Transverse colon (tissue), 4 donors: ENCODE data around the gene SPRTN. TPM values are rescaled to one million over a fixed set of nuclear protein-coding genes. Genes with fewer than 3 reads are reported as not detected.

Experiments
- DNase-seq: peaks from one replicate; pipeline ENCODE4 v3.0.0-alpha.2; 2019
- H3K27ac ChIP-seq, 4 donors: fragments of 200-600 bp; sonication (generic); 2 replicates each; pipeline ENCODE4 v1.5.1; 2016 to 2018; ENCODE audit warnings: inconsistent platforms in 4 of 4
- H3K27me3 ChIP-seq: fragments of 200-600 bp; sonication (generic); 2 replicates; pipeline ENCODE4 v1.5.1; 2017; ENCODE audit warnings: inconsistent platforms
- H3K36me3 ChIP-seq, 4 donors: fragments of 200-600 bp; sonication (generic); 2 replicates each; pipeline ENCODE4 v1.5.1; 2017 to 2019; ENCODE audit warnings: inconsistent platforms in 4 of 4
- H3K4me1 ChIP-seq, 4 donors: fragments of 200-600 bp; sonication (generic); 2 replicates each; pipeline ENCODE4 v1.5.1; 2017 to 2020; ENCODE audit warnings: inconsistent platforms in 4 of 4
- H3K4me3 ChIP-seq, 4 donors: fragments of 200-600 bp; sonication (generic); 1 replicate in 1 of 4; 2 replicates in 3 of 4; pipeline versions ENCODE4 v1.5.1 to v1.6.1; 2017 to 2019; ENCODE audit warnings: inconsistent platforms in 4 of 4
- H3K9me3 ChIP-seq, 2 donors: fragments of 200-600 bp; sonication (generic); 2 replicates each; pipeline ENCODE4 v1.5.1; 2017 to 2019; ENCODE audit warnings: inconsistent platforms in 2 of 2
- EP300 ChIP-seq: sonication (generic); formaldehyde crosslinking; IDR thresholded peaks from one replicate; pipeline ENCODE4 v1.6.1; 2017; ENCODE audit warnings: antibody characterized with exemption, low read depth
- POLR2A ChIP-seq: fragments of 450-650 bp; IDR thresholded peaks from one replicate; pipeline ENCODE4 v1.6.1; 2016; ENCODE audit warnings: antibody characterized with exemption, mild to moderate bottlenecking, moderate library complexity
- POLR2AphosphoS5 ChIP-seq, 3 donors: sonication (generic); formaldehyde crosslinking; IDR thresholded peaks; one replicate each; pipeline ENCODE4 v1.6.1; 2016; ENCODE audit warnings: antibody characterized with exemption in 3 of 3
- WGBS, 2 donors: methylation state at CpG; one replicate each; pipeline ENCODE4 v1.1.5; 2018; ENCODE audit warnings: low coverage in 1 of 2; 5-methylcytosine and 5-hydroxymethylcytosine counted together
- in situ Hi-C, 4 donors: fragments of 200-750 bp; cut with MboI; loops; one replicate each; pipeline versions ENCODE4 v1.15.0 to v1.15.1; 2017; ENCODE audit warnings: low sequenced_read_pairs in 3 of 4, low pct_ligation_motif_present in 1 of 4, low pct_unique_long_range_greater_than_20kb in 1 of 4
- intact Hi-C: fragments of 100-400 bp; cut with DNase I; formaldehyde crosslinking; loops from one replicate; pipeline ENCODE4 v1.15.1; 2023; ENCODE audit warnings: low total_unique reads
- total RNA-seq, 4 donors: library from RNA; depleted of rRNA; stranded (reverse); fragments of >200 nt; gene quantifications; one replicate each; pipeline ENCODE4 v1.1.0, GENCODE V29; 2016
- TF ChIP-seq, protein P1 (sequence below), 5 experiments: fragments of 200-600 bp in 3 of 5; fragments of 450-650 bp in 2 of 5; sonication (generic) in 3 of 5; IDR thresholded peaks; 1 replicate in 2 of 5; 2 replicates in 3 of 5; pipeline ENCODE4 v1.5.1; 2016 to 2017; ENCODE audit warnings: antibody characterized with exemption in 5 of 5, inconsistent platforms in 3 of 5, mild to moderate bottlenecking in 2 of 5, moderate library complexity in 1 of 5

SPRTN gene
- total RNA-seq, 4 donors from 2014 or later: 8.0 to 21.6 (median 15.3) TPM

DNA sequence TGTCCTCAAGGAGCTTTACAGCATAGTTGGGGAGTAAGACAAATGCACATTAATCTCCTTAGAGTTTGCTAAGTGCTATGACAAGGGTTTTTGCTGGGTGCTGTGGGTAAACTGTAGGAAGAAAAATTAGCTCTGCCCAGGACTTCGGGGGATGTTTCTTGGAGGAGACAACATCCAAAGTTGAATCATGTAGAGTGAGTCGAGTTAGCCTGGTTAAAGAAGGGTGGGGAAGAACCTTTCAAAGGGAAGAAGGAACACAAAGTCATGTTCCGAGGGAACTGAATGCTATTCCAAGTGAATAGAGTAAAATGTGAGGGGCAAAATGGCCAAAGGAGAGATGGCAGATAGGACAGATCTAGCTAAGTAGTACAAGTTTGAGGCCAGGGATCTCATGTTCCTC lies 17.1 kb downstream of the SPRTN start:
- H3K27ac ChIP-seq: no peak overlapping the region
- 78% methylated on average over 3 of the region's 3 CpGs for WGBS, 2 donors
- in situ Hi-C loops (loop anchor here in 1 of 4 donors (10.0 kb wide), 1 partner anchor 250 kb away; no protein-coding TSS in a partner anchor), intact Hi-C loops (loop anchor here (5.0 kb wide), 2 partner anchors 237 to 252 kb away; no protein-coding TSS in a partner anchor)
- DNase-seq: no peak
- no peaks in the 10 kb centered on the region for H3K9me3 ChIP-seq
- no peaks in the 10 kb centered on the region for H3K27me3 ChIP-seq
- peaks cover 0 to 27% (median 6%) of the 10 kb centered on the region in 4 donors for H3K36me3 ChIP-seq
- no peak overlapping the region for H3K4me3 ChIP-seq
- TF ChIP-seq POLR2AphosphoS5 (IDR thresholded peaks at IDR 0.05) (no peak), POLR2A (no peak), EP300 (no peak)
- peaks cover 0 to 6% (median 4%) of the 10 kb centered on the region in 4 donors for H3K4me1 ChIP-seq

DNA sequence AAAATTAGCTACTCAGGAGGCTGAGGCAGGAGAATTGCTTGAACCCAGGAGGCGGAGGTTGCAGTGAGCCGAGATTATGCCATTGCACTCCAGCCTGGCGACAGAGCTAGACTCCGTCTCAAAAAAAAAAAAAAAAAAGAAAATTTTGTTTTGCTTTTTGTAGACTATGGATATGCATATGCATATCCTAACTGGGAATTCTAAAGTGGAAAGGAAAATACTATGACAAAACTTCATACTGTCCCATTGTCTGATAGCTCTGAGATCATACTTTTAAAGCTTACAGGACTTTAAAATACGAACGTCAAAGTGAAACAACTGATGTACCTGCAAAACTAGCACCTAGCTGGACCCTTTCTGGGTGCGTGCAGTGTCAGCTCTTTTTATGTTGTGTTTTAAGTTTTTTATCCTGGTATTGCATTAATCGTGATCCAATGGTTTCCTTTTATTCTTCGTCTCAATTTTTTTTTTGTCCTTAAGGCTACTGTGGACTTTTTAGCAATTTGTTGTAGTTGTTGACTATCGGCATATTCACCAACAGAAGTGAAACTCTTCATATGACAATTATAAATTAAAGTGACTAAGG lies 19.2 kb downstream of the SPRTN start:
- no peak overlapping the region for H3K27ac ChIP-seq
- H3K4me1 ChIP-seq: peaks cover 0 to 6% (median 4%) of the 10 kb centered on the region in 4 donors
- DNase-seq: no peak
- WGBS, 2 donors: 80 to 83% methylated on average over 8 to 10 of the region's 10 CpGs
- TF ChIP-seq, protein P1, sequence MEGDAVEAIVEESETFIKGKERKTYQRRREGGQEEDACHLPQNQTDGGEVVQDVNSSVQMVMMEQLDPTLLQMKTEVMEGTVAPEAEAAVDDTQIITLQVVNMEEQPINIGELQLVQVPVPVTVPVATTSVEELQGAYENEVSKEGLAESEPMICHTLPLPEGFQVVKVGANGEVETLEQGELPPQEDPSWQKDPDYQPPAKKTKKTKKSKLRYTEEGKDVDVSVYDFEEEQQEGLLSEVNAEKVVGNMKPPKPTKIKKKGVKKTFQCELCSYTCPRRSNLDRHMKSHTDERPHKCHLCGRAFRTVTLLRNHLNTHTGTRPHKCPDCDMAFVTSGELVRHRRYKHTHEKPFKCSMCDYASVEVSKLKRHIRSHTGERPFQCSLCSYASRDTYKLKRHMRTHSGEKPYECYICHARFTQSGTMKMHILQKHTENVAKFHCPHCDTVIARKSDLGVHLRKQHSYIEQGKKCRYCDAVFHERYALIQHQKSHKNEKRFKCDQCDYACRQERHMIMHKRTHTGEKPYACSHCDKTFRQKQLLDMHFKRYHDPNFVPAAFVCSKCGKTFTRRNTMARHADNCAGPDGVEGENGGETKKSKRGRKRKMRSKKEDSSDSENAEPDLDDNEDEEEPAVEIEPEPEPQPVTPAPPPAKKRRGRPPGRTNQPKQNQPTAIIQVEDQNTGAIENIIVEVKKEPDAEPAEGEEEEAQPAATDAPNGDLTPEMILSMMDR (IDR thresholded peaks at IDR 0.05): no peak
- no peak for TF ChIP-seq POLR2A
- no peak for TF ChIP-seq POLR2AphosphoS5 (IDR thresholded peaks at IDR 0.05)
- no peak for TF ChIP-seq EP300
- no peak overlapping the region for H3K4me3 ChIP-seq
- in situ Hi-C loops (loop anchor here in 1 of 4 donors (10.0 kb wide), 1 partner anchor 248 kb away; no protein-coding TSS in a partner anchor), intact Hi-C loops (loop anchor here (5.0 kb wide), 2 partner anchors 235 to 250 kb away; no protein-coding TSS in a partner anchor)
- peaks cover 0 to 9% (median 3%) of the 10 kb centered on the region in 4 donors for H3K36me3 ChIP-seq
- H3K9me3 ChIP-seq: no peaks in the 10 kb centered on the region
- no peaks in the 10 kb centered on the region for H3K27me3 ChIP-seq

DNA sequence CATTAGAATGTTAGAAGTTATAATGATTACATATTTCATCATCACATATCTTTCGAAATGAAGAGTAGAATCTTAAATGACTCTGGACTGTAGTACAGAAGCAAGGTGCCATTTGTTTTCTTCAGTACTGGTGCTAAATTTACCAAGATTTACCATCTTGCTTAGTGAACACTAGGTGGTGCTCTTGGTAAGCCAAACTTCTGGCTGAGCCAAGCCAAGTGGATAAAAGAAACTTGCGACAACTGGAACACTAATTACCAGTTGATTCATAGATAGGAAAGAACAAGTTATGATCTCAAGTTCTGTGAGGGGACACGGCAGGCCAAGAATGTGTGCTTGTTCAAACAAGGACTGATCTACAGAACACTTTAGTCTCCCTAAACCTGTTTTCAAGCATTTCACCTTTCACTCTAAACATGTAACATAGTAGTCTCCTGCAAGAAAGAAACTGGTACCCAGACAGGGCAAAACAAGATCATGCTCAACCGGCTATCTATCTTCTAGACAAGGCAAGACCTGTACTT lies 19.8 kb downstream of the SPRTN start:
- TF ChIP-seq POLR2AphosphoS5 (IDR thresholded peaks at IDR 0.05) (peak in 1 of 3 donors; percentile 24), POLR2A (no peak)
- TF ChIP-seq, protein P1 (IDR thresholded peaks at IDR 0.05): peak; percentile 67 to 85 (median 75)
- Histone ChIP-seq H3K4me1 (peaks cover 0 to 6% (median 4%) of the 10 kb centered on the region in 4 donors), H3K4me3 (no peak overlapping the region), H3K36me3 (peaks cover 0 to 3% (median under 1%) of the 10 kb centered on the region in 4 donors), H3K27ac (peak overlapping the region in 2 of 4 donors; percentile 16 to 51), H3K27me3 (no peaks in the 10 kb centered on the region), H3K9me3 (no peaks in the 10 kb centered on the region)
- in situ Hi-C loops (loop anchor here in 1 of 4 donors (10.0 kb wide), 1 partner anchor 247 kb away; no protein-coding TSS in a partner anchor), intact Hi-C loops (loop anchor here (5.0 kb wide), 2 partner anchors 234 to 249 kb away; no protein-coding TSS in a partner anchor)
- 5 to 12% methylated on average over 4 of the region's 4 CpGs for WGBS, 2 donors
- DNase-seq: peak; percentile 19

DNA sequence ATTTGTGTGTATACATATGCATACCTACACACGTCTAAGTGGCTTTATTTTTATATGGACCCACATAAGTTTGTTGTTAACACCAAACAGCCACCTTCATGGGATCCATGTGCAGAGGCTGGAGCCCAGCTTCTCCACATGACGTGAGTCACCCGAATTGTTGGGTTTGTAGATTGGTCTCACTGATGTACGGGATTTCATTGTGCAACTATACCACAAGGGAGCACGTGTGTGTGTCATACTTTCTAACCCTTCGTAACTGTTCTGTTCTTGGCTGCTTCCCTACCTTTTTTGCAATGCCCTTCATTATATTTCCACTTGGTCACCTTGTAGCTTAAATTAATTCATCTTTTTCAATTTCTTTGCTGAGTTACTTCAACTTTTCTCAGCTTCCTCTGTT lies 21.0 kb downstream of the SPRTN start:
- no peaks in the 10 kb centered on the region for H3K9me3 ChIP-seq
- WGBS, 2 donors: 73 to 88% methylated on average over 6 of the region's 6 CpGs
- H3K36me3 ChIP-seq: no peaks in the 10 kb centered on the region
- H3K4me1 ChIP-seq: peaks cover 0 to 6% (median 4%) of the 10 kb centered on the region in 4 donors
- TF ChIP-seq, protein P1 (IDR thresholded peaks at IDR 0.05): no peak
- peak in 2 of 3 donors; percentile 10 to 25 for TF ChIP-seq POLR2AphosphoS5 (IDR thresholded peaks at IDR 0.05)
- H3K4me3 ChIP-seq: no peak overlapping the region
- in situ Hi-C loops (loop anchor here in 1 of 4 donors (10.0 kb wide), 1 partner anchor 246 kb away; no protein-coding TSS in a partner anchor), intact Hi-C loops (loop anchor here (5.0 kb wide), 2 partner anchors 233 to 248 kb away; no protein-coding TSS in a partner anchor)
- no peak overlapping the region for H3K27ac ChIP-seq
- DNase-seq: no peak
- no peaks in the 10 kb centered on the region for H3K27me3 ChIP-seq
